Measurements from ENCODE around the gene ADAM10.

The ADAM10 gene

GRCh38 chr15:58762731-58763130, 13.2 kb upstream of the ADAM10 start:
- no peak for TF ChIP-seq CTCF (IDR thresholded peaks at IDR 0.05)
- Histone ChIP-seq H3K27me3 (no peaks in the 10 kb centered on the region), H3K4me1 (ENCODE audit: control insufficient read depth in 1 of 2, insufficient read depth in 1 of 2, low read depth in 1 of 2, low read length in 1 of 2) (no peaks in the 10 kb centered on the region), H3K27ac (no peak overlapping the region), H3K9me3 (no peaks in the 10 kb centered on the region), H3K36me3 (no peaks in the 10 kb centered on the region), H3K4me3 (ENCODE audit: low read depth in 1 of 2, low read length in 1 of 2) (no peak overlapping the region)

- no peak for TF ChIP-seq CTCF (IDR thresholded peaks at IDR 0.05)
- Histone ChIP-seq H3K4me1 (ENCODE audit: control insufficient read depth in 1 of 2, insufficient read depth in 1 of 2, low read depth in 1 of 2, low read length in 1 of 2) (no peaks in the 10 kb centered on the region), H3K27ac (no peak overlapping the region), H3K9me3 (no peaks in the 10 kb centered on the region), H3K27me3 (no peaks in the 10 kb centered on the region), H3K4me3 (ENCODE audit: low read depth in 1 of 2, low read length in 1 of 2) (no peak overlapping the region), H3K36me3 (no peaks in the 10 kb centered on the region)
Observed at GRCh38 chr15:58762285-58762684, 12.8 kb upstream of the ADAM10 start.

GRCh38 chr15:58761010-58761388, 11.5 kb upstream of the ADAM10 start:
- no peaks in the 10 kb centered on the region for H3K36me3 ChIP-seq
- no peak for TF ChIP-seq CTCF (IDR thresholded peaks at IDR 0.05)
- no peak overlapping the region for H3K4me3 ChIP-seq (ENCODE audit: low read depth in 1 of 2, low read length in 1 of 2)
- H3K27me3 ChIP-seq: no peaks in the 10 kb centered on the region
- H3K9me3 ChIP-seq: no peaks in the 10 kb centered on the region
- H3K4me1 ChIP-seq (ENCODE audit: control insufficient read depth in 1 of 2, insufficient read depth in 1 of 2, low read depth in 1 of 2, low read length in 1 of 2): no peaks in the 10 kb centered on the region
- no peak overlapping the region for H3K27ac ChIP-seq

- H3K4me3 ChIP-seq (ENCODE audit: low read depth in 1 of 2, low read length in 1 of 2): no peak overlapping the region
- no peaks in the 10 kb centered on the region for H3K9me3 ChIP-seq
- TF ChIP-seq CTCF (IDR thresholded peaks at IDR 0.05): no peak
- H3K27me3 ChIP-seq: no peaks in the 10 kb centered on the region
- no peaks in the 10 kb centered on the region for H3K4me1 ChIP-seq (ENCODE audit: control insufficient read depth in 1 of 2, insufficient read depth in 1 of 2, low read depth in 1 of 2, low read length in 1 of 2)
- H3K36me3 ChIP-seq: no peaks in the 10 kb centered on the region
- no peak overlapping the region for H3K27ac ChIP-seq
Observed at GRCh38 chr15:58760385-58761009, 11.0 kb upstream of the ADAM10 start.

GRCh38 chr15:58758141-58758540, 8.6 kb upstream of the ADAM10 start:
- Histone ChIP-seq H3K4me3 (ENCODE audit: low read depth in 1 of 2, low read length in 1 of 2) (no peak overlapping the region), H3K4me1 (ENCODE audit: control insufficient read depth in 1 of 2, insufficient read depth in 1 of 2, low read depth in 1 of 2, low read length in 1 of 2) (no peaks in the 10 kb centered on the region), H3K27me3 (no peaks in the 10 kb centered on the region), H3K27ac (no peak overlapping the region), H3K36me3 (no peaks in the 10 kb centered on the region), H3K9me3 (no peaks in the 10 kb centered on the region)
- no peak for TF ChIP-seq CTCF (IDR thresholded peaks at IDR 0.05)

- no peak overlapping the region for H3K4me3 ChIP-seq (ENCODE audit: low read depth in 1 of 2, low read length in 1 of 2)
- H3K27me3 ChIP-seq: no peaks in the 10 kb centered on the region
- TF ChIP-seq CTCF (IDR thresholded peaks at IDR 0.05): no peak
- no peaks in the 10 kb centered on the region for H3K9me3 ChIP-seq
- H3K4me1 ChIP-seq (ENCODE audit: control insufficient read depth in 1 of 2, insufficient read depth in 1 of 2, low read depth in 1 of 2, low read length in 1 of 2): no peaks in the 10 kb centered on the region
- no peaks in the 10 kb centered on the region for H3K36me3 ChIP-seq
- H3K27ac ChIP-seq: no peak overlapping the region
Observed at GRCh38 chr15:58755956-58756355, 6.4 kb upstream of the ADAM10 start.

Measured in neutrophil (primary cell).